Stomach smooth muscle (tissue), 2 donors: ENCODE measurements around the gene FADS6.
A peak's percentile ranks its signal among the peaks of the same experiment; 100 is the strongest.
"Not testable (repeated sequence)": the region's sequence is repeated elsewhere in the genome, so short reads cannot be mapped to it uniquely, and the experiment has no call there.

Experiments
- H3K27ac ChIP-seq: one replicate; pipeline ENCODE4 v1.7.0; 2013; ENCODE audit warnings: mild to moderate bottlenecking, low read length, inconsistent platforms
- H3K27me3 ChIP-seq, 2 donors: one replicate each; pipeline ENCODE4 v1.7.0; 2013; ENCODE audit warnings: low read length in 2 of 2; ENCODE audit not compliant: insufficient read depth in 2 of 2, control insufficient read depth in 1 of 2
- H3K36me3 ChIP-seq, 2 donors: one replicate each; pipeline ENCODE4 v1.7.0; 2013; ENCODE audit warnings: low read length in 2 of 2; ENCODE audit not compliant: control insufficient read depth in 2 of 2, insufficient read depth in 2 of 2
- H3K4me1 ChIP-seq: one replicate; pipeline ENCODE4 v1.7.0; 2013; ENCODE audit warnings: low read length; ENCODE audit not compliant: control insufficient read depth, insufficient read depth
- H3K4me3 ChIP-seq, 2 donors: one replicate each; pipeline ENCODE4 v1.7.0; 2013; ENCODE audit warnings: low read length in 2 of 2
- H3K9ac ChIP-seq, 2 donors: one replicate each; pipeline ENCODE4 v1.7.0; 2013; ENCODE audit warnings: low read length in 2 of 2, mild to moderate bottlenecking in 1 of 2
- H3K9me3 ChIP-seq, 2 donors: one replicate each; pipeline ENCODE4 v1.7.0; 2013; ENCODE audit warnings: low read length in 2 of 2; ENCODE audit not compliant: control insufficient read depth in 2 of 2
- donor health status: healthy.
- donor health status: Pancreatic carcinoma.

The FADS6 gene

DNA sequence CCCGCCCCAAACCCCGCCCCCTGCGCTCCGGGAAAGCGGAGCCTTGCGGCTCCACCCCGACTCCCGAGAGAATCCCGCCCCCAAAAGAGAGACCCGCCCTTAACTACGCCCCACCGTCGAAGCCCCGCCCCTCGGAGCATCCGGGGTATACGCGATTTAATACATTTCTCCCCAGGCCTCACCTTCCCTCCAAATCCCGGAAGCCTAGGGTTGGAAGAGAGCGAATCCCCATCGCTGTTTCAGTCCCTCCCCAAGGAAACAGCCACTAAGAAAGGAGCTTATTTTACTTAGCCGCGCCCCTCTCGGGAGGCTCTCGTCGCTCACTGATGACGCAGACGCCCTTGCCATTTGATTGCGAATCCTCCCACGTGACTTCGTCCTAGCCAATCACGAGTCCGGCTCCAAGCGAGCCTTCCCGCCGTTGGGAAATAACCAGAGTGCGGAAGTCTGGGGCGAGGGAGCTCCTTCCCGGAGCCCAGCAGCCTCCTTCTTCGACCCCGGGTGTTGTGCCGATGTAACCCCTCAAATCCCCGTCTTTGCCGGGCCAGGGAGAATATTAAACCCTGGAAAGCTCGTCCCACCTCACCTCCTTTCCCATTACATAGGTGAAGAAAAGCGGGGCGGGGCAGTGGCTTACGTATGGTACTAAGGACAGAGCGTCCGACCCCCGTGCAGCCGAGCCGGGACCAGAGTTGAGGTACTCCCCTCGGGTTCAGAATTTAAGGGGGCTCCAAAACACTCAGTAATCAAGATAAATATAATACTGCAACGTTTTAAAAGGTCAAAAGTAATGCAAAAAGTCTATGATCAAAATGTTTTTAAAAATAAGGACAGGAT is 20.2 kb downstream of the FADS6 start:
- Histone ChIP-seq H3K9ac (peak overlapping the region; percentile 90 to 93), H3K36me3 (no peaks in the 10 kb centered on the region), H3K27ac (peak overlapping the region; percentile 91), H3K4me3 (peak overlapping the region; percentile 86 to 92), H3K4me1 (peaks cover 10% of the 10 kb centered on the region), H3K9me3 (no peaks in the 10 kb centered on the region), H3K27me3 (peaks cover 0 to 3% of the 10 kb centered on the region in 2 donors)

DNA sequence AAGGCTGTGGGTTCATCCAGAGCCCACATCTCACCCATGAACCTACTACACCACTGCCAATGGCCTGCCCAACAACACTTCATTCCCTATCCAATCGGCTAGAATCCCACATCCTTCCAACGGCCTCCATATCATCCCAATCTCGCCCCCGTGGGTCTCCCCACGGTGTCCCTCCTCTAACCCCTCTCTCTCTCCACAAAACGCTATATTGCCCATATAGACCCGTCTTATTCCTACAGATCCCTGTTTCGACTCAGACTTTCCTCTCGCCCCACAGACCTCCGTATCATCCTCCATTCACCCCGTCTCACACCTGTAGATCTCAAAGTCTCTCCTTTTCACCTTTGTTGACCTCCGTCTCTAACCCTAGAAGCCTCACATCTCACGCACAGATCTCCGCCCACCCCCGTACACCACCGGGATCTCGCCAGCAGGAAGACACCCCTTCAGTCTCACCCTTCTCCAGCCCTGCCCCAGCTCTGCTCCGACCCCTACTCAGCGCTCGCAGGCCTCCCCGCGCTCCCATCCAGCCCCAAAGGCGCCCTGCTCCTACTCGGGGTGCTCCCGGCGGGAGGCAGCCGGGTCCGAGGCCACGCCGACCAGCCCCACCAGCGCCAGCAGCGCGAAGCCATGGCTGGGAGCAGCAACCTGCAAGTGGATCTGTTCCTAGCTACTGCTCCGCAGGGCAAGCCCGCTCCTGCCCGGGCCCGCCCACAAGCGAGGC is 21.0 kb downstream of the FADS6 start, which contains the start of gene FDXR:
FDXR (minus strand) TSS at position 682 of the 724 bp plus-strand sequence; CDS start at position 632, 50 bp downstream.
- Histone ChIP-seq H3K9me3 (no peaks in the 10 kb centered on the region), H3K36me3 (no peaks in the 10 kb centered on the region), H3K9ac (peak within 1 kb of the TSS; percentile 90 to 93), H3K27ac (peak within 1 kb of the TSS; percentile 91), H3K27me3 (peaks cover 0 to 2% of the 10 kb centered on the region in 2 donors), H3K4me3 (peak within 1 kb of the TSS; percentile 89 to 92), H3K4me1 (peaks cover 10% of the 10 kb centered on the region)

DNA sequence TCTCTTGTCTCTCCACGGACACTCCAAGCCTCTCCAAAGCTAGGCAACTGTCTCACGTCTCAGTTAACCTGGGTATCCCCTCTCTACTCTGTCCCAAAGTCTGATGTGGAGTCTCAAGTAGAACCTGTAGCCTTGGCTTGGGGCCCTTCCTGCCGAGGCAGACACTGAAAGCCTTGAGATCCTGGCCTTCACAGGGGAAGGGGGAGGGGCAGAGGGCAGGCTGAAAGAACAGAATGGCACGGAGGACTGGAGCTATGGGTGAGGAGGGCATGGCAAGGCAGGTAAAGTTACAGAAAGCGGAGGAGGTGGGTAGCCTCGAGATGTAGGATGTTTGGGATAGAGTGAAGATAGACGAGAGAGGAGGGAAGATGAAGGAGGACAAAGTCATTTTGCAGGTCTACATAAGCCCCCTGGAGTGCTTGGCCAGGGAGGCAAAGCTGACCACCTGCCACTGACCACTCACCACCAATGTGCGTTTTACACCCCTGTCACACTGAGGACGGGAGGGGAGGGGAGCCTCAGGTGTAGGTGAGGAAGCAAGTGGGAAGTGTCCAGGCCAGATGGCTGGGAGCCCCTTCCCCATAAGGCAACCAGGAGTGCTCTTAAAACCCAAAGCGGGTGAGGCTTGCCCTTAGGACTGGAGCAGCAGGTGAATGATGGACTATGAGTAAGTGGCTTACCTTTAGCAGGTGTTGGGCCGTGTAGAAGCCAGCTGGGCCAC is 21.9 kb downstream of the FADS6 start:
- Histone ChIP-seq H3K27me3 (peaks cover 0 to 2% of the 10 kb centered on the region in 2 donors), H3K4me1 (peaks cover 10% of the 10 kb centered on the region), H3K9me3 (no peaks in the 10 kb centered on the region), H3K27ac (no peak overlapping the region), H3K9ac (no peak overlapping the region), H3K36me3 (no peaks in the 10 kb centered on the region), H3K4me3 (no peak overlapping the region)

- Histone ChIP-seq H3K4me3 (no peak overlapping the region), H3K36me3 (no peaks in the 10 kb centered on the region), H3K27me3 (peaks cover 0 to 2% of the 10 kb centered on the region in 2 donors), H3K27ac (no peak overlapping the region), H3K9me3 (no peaks in the 10 kb centered on the region), H3K9ac (no peak overlapping the region), H3K4me1 (peaks cover 10% of the 10 kb centered on the region)
Observed at GRCh38 chr17:74870512-74870911, 22.9 kb downstream of the FADS6 start.

- peaks cover 11% of the 10 kb centered on the region for H3K4me1 ChIP-seq
- H3K4me3 ChIP-seq, H3K27me3 ChIP-seq, H3K9me3 ChIP-seq, H3K27ac ChIP-seq, H3K9ac ChIP-seq, H3K36me3 ChIP-seq: not testable (repeated sequence)
Observed at GRCh38 chr17:74870028-74870427, 23.4 kb downstream of the FADS6 start.

- Histone ChIP-seq H3K4me1 (peaks cover 14% of the 10 kb centered on the region), H3K9me3 (no peaks in the 10 kb centered on the region), H3K27me3 (peaks cover 0 to 2% of the 10 kb centered on the region in 2 donors), H3K4me3 (no peak overlapping the region), H3K27ac (no peak overlapping the region), H3K36me3 (no peaks in the 10 kb centered on the region), H3K9ac (no peak overlapping the region)
Observed at GRCh38 chr17:74868908-74869255, 24.6 kb downstream of the FADS6 start.

DNA sequence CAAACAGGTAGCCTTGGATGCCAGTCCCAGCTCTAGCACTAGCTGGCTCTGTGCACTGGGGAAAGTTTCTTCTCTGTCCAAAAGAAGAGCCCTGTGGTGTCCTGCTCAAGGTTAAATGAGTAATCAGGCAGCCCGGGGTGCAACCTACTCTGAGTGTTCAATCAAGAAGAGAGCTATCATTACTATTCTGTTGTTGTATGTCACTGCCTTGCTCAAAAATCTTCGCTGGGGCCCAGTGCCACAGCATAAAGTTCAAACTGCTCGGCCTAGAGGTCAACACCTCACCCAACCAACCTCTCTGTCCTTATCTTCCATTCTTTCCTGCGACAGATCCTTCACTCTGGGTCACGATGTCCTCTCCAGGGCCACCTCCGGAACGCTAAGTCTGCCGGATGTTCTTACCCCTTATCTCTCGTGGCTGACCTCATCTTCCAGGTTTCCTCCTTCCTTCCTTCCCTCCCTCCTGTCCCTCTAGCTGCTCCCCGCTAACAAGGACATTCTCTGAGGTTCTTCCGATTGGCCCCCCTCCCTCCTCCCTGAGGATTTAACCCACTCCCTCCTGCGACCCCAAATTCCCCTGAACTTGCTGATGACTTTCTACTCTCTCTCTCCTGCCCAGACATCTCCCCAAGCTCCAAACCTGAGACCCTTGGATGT is 25.1 kb downstream of the FADS6 start:
- Histone ChIP-seq H3K27ac (no peak overlapping the region), H3K4me1 (peaks cover 14% of the 10 kb centered on the region), H3K9ac (no peak overlapping the region), H3K9me3 (no peaks in the 10 kb centered on the region), H3K4me3 (no peak overlapping the region), H3K36me3 (no peaks in the 10 kb centered on the region), H3K27me3 (peaks cover 0 to 2% of the 10 kb centered on the region in 2 donors)

DNA sequence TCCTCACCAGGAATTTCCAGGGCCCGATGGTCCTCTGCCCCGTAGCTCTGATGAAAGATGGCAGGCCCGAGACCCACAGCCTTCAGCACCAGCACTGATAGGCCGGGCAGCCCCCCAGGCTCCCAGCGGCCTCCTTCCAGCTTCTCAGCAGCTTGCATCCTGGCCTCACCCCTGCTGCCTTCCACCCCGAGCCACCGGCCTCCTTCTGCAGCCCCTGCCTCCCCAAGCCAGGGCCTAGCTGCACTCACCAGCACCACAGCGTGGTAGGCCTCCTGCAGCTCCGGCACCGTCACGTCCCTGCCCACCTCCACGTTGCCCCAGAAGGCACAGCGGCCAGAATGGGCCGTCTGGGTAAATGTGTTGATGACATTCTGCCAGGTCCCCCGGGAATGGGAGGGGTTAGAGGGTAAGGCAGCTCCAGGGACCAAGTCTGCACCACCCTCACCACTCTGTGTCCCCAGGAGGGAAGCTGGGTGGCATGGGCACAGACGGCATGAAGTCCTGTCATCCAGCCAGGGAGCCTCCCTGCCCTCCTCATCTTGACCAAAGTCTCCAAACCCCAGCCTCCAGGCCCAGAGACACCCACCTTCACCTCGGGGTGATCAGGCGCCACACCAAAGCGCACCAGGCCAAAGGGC is 27.1 kb downstream of the FADS6 start:
- Histone ChIP-seq H3K9ac (no peak overlapping the region), H3K9me3 (no peaks in the 10 kb centered on the region), H3K4me3 (no peak overlapping the region), H3K4me1 (peaks cover 11% of the 10 kb centered on the region), H3K27me3 (peaks cover 9% of the 10 kb centered on the region in 2 donors), H3K27ac (no peak overlapping the region), H3K36me3 (no peaks in the 10 kb centered on the region)

DNA sequence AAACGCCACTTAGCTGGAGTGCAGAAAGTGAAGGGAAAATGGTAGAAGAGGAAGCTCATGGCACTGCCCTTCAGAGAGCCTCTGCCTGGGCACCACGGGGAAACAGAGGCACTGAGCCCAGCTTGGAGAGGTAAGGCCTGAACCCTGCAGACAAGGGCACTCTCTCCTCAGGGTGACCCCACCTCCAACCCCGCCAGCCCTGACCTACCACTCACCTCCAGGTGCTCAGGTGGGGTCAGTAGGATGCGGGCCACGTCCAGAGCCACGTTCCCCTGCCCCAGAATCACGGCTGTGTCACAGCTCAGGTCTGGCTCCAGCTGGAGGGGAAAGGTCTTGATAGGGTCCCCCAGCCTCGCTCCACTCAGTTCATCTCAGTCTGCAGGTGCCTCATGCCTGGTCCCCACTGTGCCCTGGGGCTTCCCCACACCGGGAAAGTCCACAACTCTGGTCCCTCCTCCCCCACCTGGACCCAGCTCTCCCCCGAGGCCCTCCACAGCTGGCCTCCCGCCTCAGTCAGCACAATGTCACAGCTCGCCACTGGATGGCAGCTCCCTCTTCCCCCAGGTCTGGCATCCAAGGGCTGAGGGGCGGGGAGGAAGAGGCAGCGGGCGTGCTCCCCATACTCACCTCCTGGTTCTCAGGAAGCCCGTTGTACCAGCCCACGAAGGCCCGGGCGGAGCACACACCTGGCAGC is 27.8 kb downstream of the FADS6 start:
- H3K36me3 ChIP-seq: no peaks in the 10 kb centered on the region
- peaks cover 13 to 15% of the 10 kb centered on the region in 2 donors for H3K27me3 ChIP-seq
- H3K9me3 ChIP-seq: no peaks in the 10 kb centered on the region
- H3K27ac ChIP-seq: no peak overlapping the region
- H3K4me1 ChIP-seq: peaks cover 18% of the 10 kb centered on the region
- H3K9ac ChIP-seq: no peak overlapping the region
- H3K4me3 ChIP-seq: no peak overlapping the region
